Common myeloid progenitor, CD34-positive (primary cell): Measurements from ENCODE around the gene YOD1.
"Not testable (repeated sequence)": the region's sequence is repeated elsewhere in the genome, so short reads cannot be mapped to it uniquely, and the experiment has no call there.

Source experiments
- CTCF ChIA-PET: fragments of 350-600 bp; sonication (Branson Sonifier 250); formaldehyde crosslinking; loops from one replicate; lab custom pipeline; 2021; ENCODE audit warnings: antibody characterized with exemption; lab: Charles Lee
- POLR2A ChIA-PET: fragments of 350-600 bp; sonication (Branson Sonifier 250); formaldehyde crosslinking; loops from one replicate; lab custom pipeline; 2021; ENCODE audit warnings: antibody characterized with exemption; lab: Charles Lee
- DNase-seq, 3 donors: peaks; one replicate each; pipeline versions ENCODE4 v3.0.0 to v3.0.0-alpha.2; 2013
- H3K27ac ChIP-seq, 2 experiments: 1 replicate in 1 of 2; 2 replicates in 1 of 2; pipeline ENCODE4 v1.7.0; 2013; ENCODE audit warnings: inconsistent platforms in 2 of 2, low read length in 2 of 2, mild to moderate bottlenecking in 2 of 2, low read depth in 1 of 2, moderate library complexity in 1 of 2; ENCODE audit not compliant: severe bottlenecking in 2 of 2, insufficient read depth in 1 of 2, poor library complexity in 1 of 2
- H3K27me3 ChIP-seq, 5 experiments: replicated peaks in 2 of 5; 1 replicate in 3 of 5; 2 replicates in 2 of 5; pipeline versions ENCODE4 v1.6.1 to v1.7.0; 2013; ENCODE audit warnings: low read length in 4 of 5, mild to moderate bottlenecking in 2 of 5, moderate library complexity in 2 of 5, inconsistent platforms in 1 of 5; ENCODE audit not compliant: insufficient read depth in 5 of 5, control insufficient read depth in 4 of 5
- H3K36me3 ChIP-seq, 4 experiments: 1 replicate in 2 of 4; 2 replicates in 2 of 4; pipeline versions ENCODE4 v1.6.1 to v1.7.0; 2013; ENCODE audit warnings: low read length in 3 of 4, control low read depth in 1 of 4, mild to moderate bottlenecking in 1 of 4; ENCODE audit not compliant: control insufficient read depth in 4 of 4, insufficient read depth in 4 of 4
- H3K4me1 ChIP-seq, 4 experiments: 1 replicate in 3 of 4; 2 replicates in 1 of 4; pipeline versions ENCODE4 v1.6.1 to v1.7.1; 2013; ENCODE audit warnings: low read length in 3 of 4, mild to moderate bottlenecking in 3 of 4, control low read depth in 1 of 4, inconsistent platforms in 1 of 4, moderate library complexity in 1 of 4; ENCODE audit not compliant: control insufficient read depth in 4 of 4, insufficient read depth in 4 of 4; ENCODE audit errors: control extremely low read depth in 1 of 4
- H3K4me3 ChIP-seq, 7 experiments: 1 replicate in 4 of 7; 2 replicates in 3 of 7; pipeline versions ENCODE4 v1.5.1 to v1.7.0; 2013; ENCODE audit warnings: mild to moderate bottlenecking in 7 of 7, low read length in 6 of 7, moderate library complexity in 6 of 7, inconsistent platforms in 2 of 7, low read depth in 2 of 7, control low read depth in 1 of 7; ENCODE audit not compliant: insufficient read depth in 4 of 7, control insufficient read depth in 1 of 7; ENCODE audit errors: extremely low read depth in 1 of 7
- H3K9me3 ChIP-seq, 5 experiments: 1 replicate in 4 of 5; 2 replicates in 1 of 5; pipeline versions ENCODE4 v1.6.1 to v1.7.1; 2013; ENCODE audit warnings: low read length in 4 of 5, mild to moderate bottlenecking in 2 of 5, inconsistent platforms in 1 of 5, low read depth in 1 of 5, moderate library complexity in 1 of 5; ENCODE audit not compliant: control insufficient read depth in 4 of 5, insufficient read depth in 2 of 5; ENCODE audit errors: control extremely low read depth in 1 of 5
- WGBS: methylation state at CpG from one replicate; pipeline ENCODE4 v1.1.5; 2013; ENCODE audit not compliant: insufficient coverage; 5-methylcytosine and 5-hydroxymethylcytosine counted together

The YOD1 gene

GRCh38 chr1:207049974-207050391 is 1.0 kb downstream of the YOD1 start:
- no peaks in the 10 kb centered on the region for H3K9me3 ChIP-seq
- H3K4me3 ChIP-seq: peak overlapping the region; percentile 83 to 100 (median 99)
- peak; percentile 57 to 68 (median 67) for DNase-seq
- WGBS: 0% methylated on average over 3 of the region's 6 CpGs
- H3K4me1 ChIP-seq: peaks cover 14 to 48% (median 35%) of the 10 kb centered on the region in 4 experiments
- no peaks in the 10 kb centered on the region for H3K27me3 ChIP-seq
- ChIA-PET CTCF (interaction anchor here (0.8 to 7.4 kb wide), 15 partner anchors 9 to 450 kb away, joined by 3 to 60 read pairs (median 7); partner anchors contain the start of gene C1orf116), POLR2A (no interaction called here)
- peak overlapping the region; percentile 93 to 97 for H3K27ac ChIP-seq
- H3K36me3 ChIP-seq: peaks cover 8 to 23% (median 16%) of the 10 kb centered on the region in 4 experiments

GRCh38 chr1:207049514-207049913 is 1.5 kb downstream of the YOD1 start:
- 73% methylated on average over 8 of the region's 8 CpGs for WGBS
- H3K27ac ChIP-seq: peak overlapping the region in 1 of 2 experiments; percentile 97
- H3K9me3 ChIP-seq: no peaks in the 10 kb centered on the region
- peak overlapping the region in 6 of 7 experiments; percentile 83 to 100 (median 99) for H3K4me3 ChIP-seq
- no peak for DNase-seq
- peaks cover 8 to 25% (median 16%) of the 10 kb centered on the region in 4 experiments for H3K36me3 ChIP-seq
- POLR2A ChIA-PET: no interaction called here
- CTCF ChIA-PET: interaction anchor here (0.8 to 7.4 kb wide), 14 partner anchors 10 to 451 kb away, joined by 3 to 60 read pairs (median 7); partner anchors contain the start of gene C1orf116
- H3K27me3 ChIP-seq: no peaks in the 10 kb centered on the region
- H3K4me1 ChIP-seq: peaks cover 10 to 43% (median 33%) of the 10 kb centered on the region in 4 experiments

GRCh38 chr1:207049054-207049453 is 2.0 kb downstream of the YOD1 start:
- Histone ChIP-seq H3K27me3 (no peaks in the 10 kb centered on the region), H3K4me3 (peak overlapping the region in 1 of 7 experiments; percentile 83), H3K27ac (peak overlapping the region in 1 of 2 experiments; percentile 97), H3K4me1 (peaks cover 5 to 38% (median 31%) of the 10 kb centered on the region in 4 experiments), H3K36me3 (peaks cover 8 to 25% (median 16%) of the 10 kb centered on the region in 4 experiments), H3K9me3 (no peaks in the 10 kb centered on the region)
- ChIA-PET POLR2A (no interaction called here), CTCF (interaction anchor here (0.8 to 7.4 kb wide), 8 partner anchors 9 to 43 kb away, joined by 3 to 60 read pairs (median 10); partner anchors contain the start of gene C1orf116)
- whole genome bisulfite sequencing: 89% methylated on average over 3 of the region's 4 CpGs
- no peak for DNase-seq

GRCh38 chr1:207048041-207048440 is 3.0 kb downstream of the YOD1 start:
- no peak for DNase-seq
- 100% methylated on average over 3 of the region's 6 CpGs for WGBS
- POLR2A ChIA-PET: no interaction called here

GRCh38 chr1:207047505-207047904 is 3.5 kb downstream of the YOD1 start:
- 100% methylated on average over 1 of the region's 1 CpG for WGBS
- peaks cover 5 to 28% (median 19%) of the 10 kb centered on the region in 4 experiments for H3K4me1 ChIP-seq
- H3K4me3 ChIP-seq: no peak overlapping the region

More at GRCh38 chr1:207048041-207048440, 3.0 kb downstream of the YOD1 start:
- Histone ChIP-seq H3K9me3 (no peaks in the 10 kb centered on the region), H3K36me3 (peaks cover 8 to 25% (median 16%) of the 10 kb centered on the region in 4 experiments), H3K27me3 (no peaks in the 10 kb centered on the region), H3K4me3 (no peak overlapping the region), H3K27ac (peak overlapping the region in 1 of 2 experiments; percentile 23), H3K4me1 (peaks cover 5 to 32% (median 23%) of the 10 kb centered on the region in 4 experiments)
- CTCF ChIA-PET: interaction anchor here (0.7 to 7.4 kb wide), 6 partner anchors 8 to 42 kb away, joined by 3 to 60 read pairs (median 4); partner anchors contain the start of gene C1orf116

GRCh38 chr1:207045453-207045852 is 5.6 kb downstream of the YOD1 start:
- Histone ChIP-seq H3K36me3 (peaks cover 8 to 25% (median 16%) of the 10 kb centered on the region in 4 experiments), H3K4me1 (peaks cover 0 to 12% (median 5%) of the 10 kb centered on the region in 4 experiments), H3K4me3 (no peak overlapping the region), H3K27ac (no peak overlapping the region), H3K9me3 (no peaks in the 10 kb centered on the region), H3K27me3 (no peaks in the 10 kb centered on the region)
- POLR2A ChIA-PET: no interaction called here
- no peak for DNase-seq
- CTCF ChIA-PET: interaction anchor here (0.7 to 7.4 kb wide), 7 partner anchors 14 to 453 kb away, joined by 3 to 60 read pairs (median 3); partner anchors contain the start of gene C1orf116
- WGBS: 90% methylated on average over 2 of the region's 2 CpGs

More at GRCh38 chr1:207047505-207047904, 3.5 kb downstream of the YOD1 start:
- Histone ChIP-seq H3K27me3 (no peaks in the 10 kb centered on the region), H3K9me3 (no peaks in the 10 kb centered on the region), H3K27ac (peak overlapping the region in 1 of 2 experiments; percentile 23), H3K36me3 (peaks cover 8 to 25% (median 16%) of the 10 kb centered on the region in 4 experiments)
- ChIA-PET POLR2A (interaction anchor here (0.6 kb wide), 1 partner anchor 406 kb away, joined by 3 read pairs; the partner anchor contains the start of gene CR2), CTCF (interaction anchor here (0.7 to 7.4 kb wide), 7 partner anchors 8 to 34 kb away, joined by 3 to 60 read pairs (median 4); partner anchors contain the start of gene C1orf116)
- DNase-seq: no peak

GRCh38 chr1:207041397-207041796 is 9.6 kb downstream of the YOD1 start:
- H3K4me3 ChIP-seq, H3K9me3 ChIP-seq, H3K4me1 ChIP-seq, POLR2A ChIA-PET, H3K27me3 ChIP-seq, H3K27ac ChIP-seq, H3K36me3 ChIP-seq, DNase-seq: not testable (repeated sequence)
- CTCF ChIA-PET: interaction anchor here (0.7 to 1.4 kb wide), 2 partner anchors 19 to 33 kb away, joined by 3 to 4 read pairs; no protein-coding TSS in a partner anchor
- 100% methylated on average over 1 of the region's 2 CpGs for whole genome bisulfite sequencing
